Tibial artery (tissue), 4 donors: ENCODE measurements around the gene ESYT2.
A peak's percentile ranks its signal among the peaks of the same experiment; 100 is the strongest.

ENCODE experiments used
- DNase-seq, 2 donors: peaks; one replicate each; pipeline ENCODE4 v3.0.0-alpha.2; 2019
- H3K27ac ChIP-seq, 2 donors: fragments of 200-600 bp; sonication (generic) in 1 of 2; 1 replicate in 1 of 2; 2 replicates in 1 of 2; pipeline ENCODE4 v1.5.1; 2018 to 2019; ENCODE audit warnings: mild to moderate bottlenecking in 1 of 2
- H3K27me3 ChIP-seq, 2 donors: fragments of 200-600 bp; sonication (generic) in 1 of 2; one replicate each; pipeline versions ENCODE4 v1.5.1 to v1.6.0; 2016 to 2019
- H3K36me3 ChIP-seq, 3 donors: fragments of 200-600 bp; sonication (generic) in 2 of 3; one replicate each; pipeline ENCODE4 v1.5.1; 2016 to 2019; ENCODE audit warnings: mild to moderate bottlenecking in 2 of 3
- H3K4me1 ChIP-seq, 4 donors: fragments of 200-600 bp; sonication (generic) in 2 of 4; 1 replicate in 3 of 4; 2 replicates in 1 of 4; pipeline ENCODE4 v1.5.1; 2016 to 2019
- H3K4me3 ChIP-seq, 2 donors: fragments of 200-600 bp; sonication (generic) in 1 of 2; 1 replicate in 1 of 2; 2 replicates in 1 of 2; pipeline ENCODE4 v1.5.1; 2018 to 2019; ENCODE audit warnings: mild to moderate bottlenecking in 2 of 2
- H3K9me3 ChIP-seq, 3 donors: fragments of 200-600 bp; sonication (generic) in 1 of 3; one replicate each; pipeline ENCODE4 v1.5.1; 2016 to 2019
- intact Hi-C: fragments of 100-400 bp; cut with DNase I; formaldehyde crosslinking; loops from one replicate; pipeline ENCODE4 v1.15.0; 2023; ENCODE audit warnings: low total_unique reads
- TF ChIP-seq, protein P1 (sequence below), 2 experiments: fragments of 200-600 bp in 1 of 2; fragments of 450-650 bp in 1 of 2; IDR thresholded peaks; one replicate each; pipeline ENCODE4 v1.5.1; 2017 to 2019; ENCODE audit warnings: antibody characterized with exemption in 2 of 2, mild to moderate bottlenecking in 1 of 2, moderate library complexity in 1 of 2

The ESYT2 gene

DNA sequence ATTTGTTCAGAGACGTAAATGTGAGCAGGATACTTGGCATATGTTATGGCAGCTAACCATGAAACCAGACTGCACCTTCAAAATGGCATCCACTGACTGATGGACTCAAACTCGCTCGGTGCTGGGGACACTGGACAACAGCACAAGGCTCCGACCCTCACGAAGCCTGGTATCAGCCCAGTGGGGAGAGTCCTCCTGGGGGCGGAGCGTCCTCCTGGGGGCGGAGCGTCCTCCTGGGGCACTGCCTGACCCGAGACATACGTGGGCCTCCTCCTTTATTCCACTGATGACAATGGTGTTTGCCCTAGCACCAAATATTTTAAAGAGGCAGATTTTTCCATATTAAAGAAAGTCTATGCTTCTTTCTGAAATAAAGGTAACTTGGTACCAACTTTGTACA, 39.5 kb downstream of the ESYT2 start:
- Histone ChIP-seq H3K27ac (peak overlapping the region; percentile 0 to 75), H3K9me3 (no peaks in the 10 kb centered on the region), H3K36me3 (peaks cover 37 to 56% (median 39%) of the 10 kb centered on the region in 3 donors), H3K4me1 (peaks cover 0 to 49% (median 12%) of the 10 kb centered on the region in 4 donors), H3K27me3 (no peaks in the 10 kb centered on the region), H3K4me3 (no peak overlapping the region)
- intact Hi-C loops: no loop called here
- no peak for DNase-seq
- TF ChIP-seq, protein P1, sequence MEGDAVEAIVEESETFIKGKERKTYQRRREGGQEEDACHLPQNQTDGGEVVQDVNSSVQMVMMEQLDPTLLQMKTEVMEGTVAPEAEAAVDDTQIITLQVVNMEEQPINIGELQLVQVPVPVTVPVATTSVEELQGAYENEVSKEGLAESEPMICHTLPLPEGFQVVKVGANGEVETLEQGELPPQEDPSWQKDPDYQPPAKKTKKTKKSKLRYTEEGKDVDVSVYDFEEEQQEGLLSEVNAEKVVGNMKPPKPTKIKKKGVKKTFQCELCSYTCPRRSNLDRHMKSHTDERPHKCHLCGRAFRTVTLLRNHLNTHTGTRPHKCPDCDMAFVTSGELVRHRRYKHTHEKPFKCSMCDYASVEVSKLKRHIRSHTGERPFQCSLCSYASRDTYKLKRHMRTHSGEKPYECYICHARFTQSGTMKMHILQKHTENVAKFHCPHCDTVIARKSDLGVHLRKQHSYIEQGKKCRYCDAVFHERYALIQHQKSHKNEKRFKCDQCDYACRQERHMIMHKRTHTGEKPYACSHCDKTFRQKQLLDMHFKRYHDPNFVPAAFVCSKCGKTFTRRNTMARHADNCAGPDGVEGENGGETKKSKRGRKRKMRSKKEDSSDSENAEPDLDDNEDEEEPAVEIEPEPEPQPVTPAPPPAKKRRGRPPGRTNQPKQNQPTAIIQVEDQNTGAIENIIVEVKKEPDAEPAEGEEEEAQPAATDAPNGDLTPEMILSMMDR (IDR thresholded peaks at IDR 0.05): no peak

DNA sequence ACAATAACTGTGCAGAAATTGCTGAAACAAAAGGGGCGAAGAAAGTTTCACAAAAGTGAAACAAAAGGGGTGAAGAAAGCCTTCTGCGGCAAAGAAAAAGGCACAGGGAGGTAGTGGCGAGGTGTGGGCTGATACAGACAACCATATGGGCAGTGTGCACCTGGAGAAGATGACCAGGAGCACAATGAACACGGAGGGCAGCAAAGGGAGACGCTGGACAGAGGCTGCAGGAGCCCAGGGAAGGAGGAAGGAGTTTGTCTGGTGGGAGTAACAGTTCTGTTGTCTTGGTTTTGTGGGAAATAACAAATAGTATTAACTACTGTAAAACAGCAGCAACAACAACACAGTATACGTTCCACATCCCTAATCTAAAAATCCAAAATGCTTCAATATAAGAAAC, 42.4 kb downstream of the ESYT2 start:
- no peaks in the 10 kb centered on the region for H3K9me3 ChIP-seq
- H3K36me3 ChIP-seq: peaks cover 19 to 59% (median 36%) of the 10 kb centered on the region in 3 donors
- no peaks in the 10 kb centered on the region for H3K27me3 ChIP-seq
- H3K27ac ChIP-seq: peak overlapping the region; percentile 75 to 80
- TF ChIP-seq, protein P1 (IDR thresholded peaks at IDR 0.05): no peak
- no peak overlapping the region for H3K4me3 ChIP-seq
- intact Hi-C loops: no loop called here
- DNase-seq: no peak
- H3K4me1 ChIP-seq: peaks cover 0 to 74% (median 29%) of the 10 kb centered on the region in 4 donors

DNA sequence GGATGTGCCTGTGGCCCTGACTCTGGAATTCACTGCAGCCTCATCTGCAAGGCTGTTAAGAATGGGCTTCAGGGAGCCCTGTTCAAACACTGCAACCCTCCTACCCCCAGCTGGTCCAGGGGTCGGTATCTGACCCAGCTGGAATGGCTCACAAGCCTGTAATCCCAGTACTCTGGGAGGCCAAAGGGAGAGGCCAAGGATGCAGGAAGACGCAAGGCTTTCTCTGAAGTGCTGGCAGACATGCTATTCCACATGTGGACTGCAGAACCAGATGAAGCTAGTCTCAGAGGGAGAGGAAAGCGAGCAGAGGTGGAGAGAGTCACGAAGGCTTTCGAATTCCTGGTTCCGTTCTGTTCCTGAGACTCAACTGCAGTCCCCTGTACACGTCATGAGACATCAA, 45.0 kb downstream of the ESYT2 start:
- no peak overlapping the region for H3K4me3 ChIP-seq
- no peaks in the 10 kb centered on the region for H3K27me3 ChIP-seq
- peaks cover 0 to 73% (median 33%) of the 10 kb centered on the region in 4 donors for H3K4me1 ChIP-seq
- no peaks in the 10 kb centered on the region for H3K9me3 ChIP-seq
- H3K27ac ChIP-seq: peak overlapping the region; percentile 75 to 80
- TF ChIP-seq, protein P1 (IDR thresholded peaks at IDR 0.05): no peak
- intact Hi-C loops: loop anchor here (5.0 kb wide), 1 partner anchor 43 kb away; the partner anchor contains the start of gene ESYT2
- peaks cover 16 to 52% (median 30%) of the 10 kb centered on the region in 3 donors for H3K36me3 ChIP-seq
- DNase-seq: no peak

DNA sequence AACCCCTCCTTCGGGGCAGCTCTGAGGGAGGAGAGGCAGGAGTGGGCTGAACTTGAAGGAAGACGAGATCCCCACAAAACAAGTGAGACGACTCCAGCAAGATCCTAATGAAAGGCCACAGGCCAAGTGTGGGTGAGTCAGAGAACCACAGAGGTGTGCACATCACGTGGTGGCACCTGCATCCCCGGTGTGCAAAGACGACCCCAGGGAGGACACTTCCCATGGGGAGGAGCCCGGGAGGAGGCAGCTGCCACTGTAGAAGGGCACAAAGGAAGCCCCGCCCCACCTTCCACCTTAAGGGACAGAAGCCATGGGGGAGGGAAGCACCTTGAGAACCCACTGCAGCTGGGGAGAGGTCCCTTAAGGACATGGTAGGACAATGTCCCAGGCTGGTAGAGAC, 45.7 kb downstream of the ESYT2 start:
- H3K4me1 ChIP-seq: peaks cover 0 to 73% (median 36%) of the 10 kb centered on the region in 4 donors
- intact Hi-C loops: loop anchor here (5.0 kb wide), 1 partner anchor 44 kb away; the partner anchor contains the start of gene ESYT2
- peaks cover 16 to 52% (median 30%) of the 10 kb centered on the region in 3 donors for H3K36me3 ChIP-seq
- no peaks in the 10 kb centered on the region for H3K9me3 ChIP-seq
- H3K27ac ChIP-seq: peak overlapping the region; percentile 75 to 80
- DNase-seq: peak in 1 of 2 donors; percentile 75
- H3K27me3 ChIP-seq: no peaks in the 10 kb centered on the region
- H3K4me3 ChIP-seq: peak overlapping the region; percentile 8 to 37
- TF ChIP-seq, protein P1 (IDR thresholded peaks at IDR 0.05): no peak

DNA sequence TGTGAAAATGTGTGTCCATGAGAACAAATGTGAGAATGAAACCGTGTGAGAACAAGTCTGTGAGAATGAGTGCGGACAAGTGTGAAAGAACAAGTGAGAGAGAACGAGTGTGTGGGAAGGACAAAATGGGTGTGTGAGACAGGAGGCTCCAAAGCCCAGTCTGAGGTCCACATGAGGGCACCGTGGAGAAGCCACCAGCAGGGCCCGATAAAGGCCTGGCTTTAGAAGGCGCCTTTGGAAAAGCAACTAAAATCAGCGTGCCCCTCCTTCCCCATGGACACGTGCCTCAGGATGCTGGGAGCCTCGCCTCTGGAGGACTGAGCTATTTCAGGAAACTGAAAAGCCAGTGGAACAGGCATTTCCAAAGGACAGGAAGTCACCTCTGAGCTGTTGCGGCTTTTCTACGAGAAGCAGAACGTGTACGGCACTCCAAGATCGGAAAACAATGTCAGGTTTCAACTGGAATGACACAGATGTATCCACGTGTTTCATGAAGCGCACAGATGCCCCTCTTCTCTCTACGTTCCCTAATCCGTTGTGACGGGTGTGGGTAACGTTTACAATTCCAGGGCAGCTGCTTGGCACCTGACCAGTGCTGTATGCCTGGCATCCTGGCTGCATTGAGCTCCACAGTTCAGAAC, 46.4 kb downstream of the ESYT2 start:
- Histone ChIP-seq H3K27me3 (no peaks in the 10 kb centered on the region), H3K36me3 (peaks cover 17 to 52% (median 30%) of the 10 kb centered on the region in 3 donors), H3K27ac (peak overlapping the region; percentile 75 to 80), H3K4me1 (peaks cover 0 to 73% (median 35%) of the 10 kb centered on the region in 4 donors), H3K4me3 (peak overlapping the region; percentile 8 to 37), H3K9me3 (no peaks in the 10 kb centered on the region)
- intact Hi-C loops: loop anchor here (5.0 kb wide), 1 partner anchor 44 kb away; the partner anchor contains the start of gene ESYT2
- DNase-seq: peak; percentile 80 to 95
- TF ChIP-seq, protein P1 (IDR thresholded peaks at IDR 0.05): peak; percentile 71 to 79
